ENCODE measurements around the gene LUC7L2. TPM values are rescaled to one million over a fixed set of nuclear protein-coding genes. Genes with fewer than 3 reads are reported as not detected.

Gene LUC7L2
- total RNA-seq, 1 experiment from 2014 or later, result 111 TPM

DNA sequence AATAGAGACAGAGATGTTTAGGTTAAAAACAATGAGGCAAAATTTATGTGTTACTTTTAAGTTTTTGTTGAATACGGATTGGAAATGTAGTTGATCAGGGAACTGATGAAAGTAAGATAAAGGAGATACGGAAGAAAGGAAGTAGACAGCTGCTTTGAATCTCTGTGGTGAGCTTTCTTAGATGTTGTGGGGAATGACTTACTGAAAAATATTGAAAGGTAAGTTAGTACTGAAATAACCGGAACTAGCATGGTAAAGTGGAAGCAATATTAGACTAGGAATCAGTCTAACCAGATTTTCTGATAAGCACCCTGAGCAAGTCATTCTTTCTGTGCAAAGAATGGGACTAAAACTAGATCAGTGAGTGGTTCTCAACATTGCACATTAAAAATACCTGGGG is 34.8 kb downstream of the LUC7L2 start:
- Histone ChIP-seq H3K27ac (no peak overlapping the region), H3K4me3 (no peak overlapping the region), H3K9me2 (ENCODE audit: insufficient read depth) (no peaks in the 10 kb centered on the region), H3K9me3 (ENCODE audit: insufficient read depth, low read depth) (no peaks in the 10 kb centered on the region), H3K27me3 (ENCODE audit: insufficient read depth, low read depth) (no peaks in the 10 kb centered on the region), H3K4me1 (replicated peaks; ENCODE audit: insufficient read depth) (no peaks in the 10 kb centered on the region), H4K20me1 (ENCODE audit: insufficient read depth) (peaks cover 60% of the 10 kb centered on the region), H3F3A (ENCODE audit: insufficient read depth, low read depth) (peaks cover 28% of the 10 kb centered on the region), H2AFZ (no peak overlapping the region), H3K79me2 (ENCODE audit: low read depth) (peaks cover 81% of the 10 kb centered on the region), H3K36me3 (ENCODE audit: low read depth) (peaks cover 48% of the 10 kb centered on the region), H3K4me2 (no peak overlapping the region)
- ChIA-PET POLR2A (ENCODE audit: unreplicated experiment) (no interaction called here), CTCF (interaction anchor here (0.6 kb wide), 1 partner anchor 13 kb away, joined by 3 read pairs; no protein-coding TSS in a partner anchor)
- BruUV-seq (replicated peaks), result no TSS peak
- intact Hi-C loops (cut with micrococcal nuclease; ENCODE audit: unreplicated experiment), result no loop called here
- DNase-seq, result no peak
- TF ChIP-seq, protein P1, sequence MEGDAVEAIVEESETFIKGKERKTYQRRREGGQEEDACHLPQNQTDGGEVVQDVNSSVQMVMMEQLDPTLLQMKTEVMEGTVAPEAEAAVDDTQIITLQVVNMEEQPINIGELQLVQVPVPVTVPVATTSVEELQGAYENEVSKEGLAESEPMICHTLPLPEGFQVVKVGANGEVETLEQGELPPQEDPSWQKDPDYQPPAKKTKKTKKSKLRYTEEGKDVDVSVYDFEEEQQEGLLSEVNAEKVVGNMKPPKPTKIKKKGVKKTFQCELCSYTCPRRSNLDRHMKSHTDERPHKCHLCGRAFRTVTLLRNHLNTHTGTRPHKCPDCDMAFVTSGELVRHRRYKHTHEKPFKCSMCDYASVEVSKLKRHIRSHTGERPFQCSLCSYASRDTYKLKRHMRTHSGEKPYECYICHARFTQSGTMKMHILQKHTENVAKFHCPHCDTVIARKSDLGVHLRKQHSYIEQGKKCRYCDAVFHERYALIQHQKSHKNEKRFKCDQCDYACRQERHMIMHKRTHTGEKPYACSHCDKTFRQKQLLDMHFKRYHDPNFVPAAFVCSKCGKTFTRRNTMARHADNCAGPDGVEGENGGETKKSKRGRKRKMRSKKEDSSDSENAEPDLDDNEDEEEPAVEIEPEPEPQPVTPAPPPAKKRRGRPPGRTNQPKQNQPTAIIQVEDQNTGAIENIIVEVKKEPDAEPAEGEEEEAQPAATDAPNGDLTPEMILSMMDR (conservative IDR thresholded peaks at IDR 0.05), result no peak
- TF ChIP-seq EZH2 (IDR thresholded peaks at IDR 0.05; ENCODE audit: low read depth), result no peak

- no peaks in the 10 kb centered on the region for H3K9me2 ChIP-seq (ENCODE audit: insufficient read depth)
- TF ChIP-seq, protein P1 (conservative IDR thresholded peaks at IDR 0.05), result no peak
- no peak for DNase-seq
Measured at GRCh38 chr7:139396323-139396951, 36.7 kb downstream of the LUC7L2 start.

GRCh38 chr7:139397192-139397591 is 37.5 kb downstream of the LUC7L2 start:
- H3F3A ChIP-seq (ENCODE audit: insufficient read depth, low read depth), result peaks cover 40% of the 10 kb centered on the region
- H3K4me2 ChIP-seq, result no peak overlapping the region
- BruUV-seq (replicated peaks), result no TSS peak
- peaks cover 55% of the 10 kb centered on the region for H3K36me3 ChIP-seq (ENCODE audit: low read depth)
- intact Hi-C loops (cut with micrococcal nuclease; ENCODE audit: unreplicated experiment), result no loop called here
- H4K20me1 ChIP-seq (ENCODE audit: insufficient read depth), result peaks cover 56% of the 10 kb centered on the region
- DNase-seq, result no peak
- CTCF ChIA-PET, result no interaction called here
- H3K27ac ChIP-seq, result no peak overlapping the region
- no peak for TF ChIP-seq EZH2 (IDR thresholded peaks at IDR 0.05; ENCODE audit: low read depth)
- TF ChIP-seq, protein P1 (conservative IDR thresholded peaks at IDR 0.05), result no peak
- no peak overlapping the region for H3K4me3 ChIP-seq
- H3K27me3 ChIP-seq (ENCODE audit: insufficient read depth, low read depth), result no peaks in the 10 kb centered on the region
- H2AFZ ChIP-seq, result no peak overlapping the region
- H3K79me2 ChIP-seq (ENCODE audit: low read depth), result peaks cover 66% of the 10 kb centered on the region
- H3K4me1 ChIP-seq (replicated peaks; ENCODE audit: insufficient read depth), result no peaks in the 10 kb centered on the region
- H3K9me2 ChIP-seq (ENCODE audit: insufficient read depth), result no peaks in the 10 kb centered on the region
- H3K9me3 ChIP-seq (ENCODE audit: insufficient read depth, low read depth), result no peaks in the 10 kb centered on the region
- POLR2A ChIA-PET (ENCODE audit: unreplicated experiment), result no interaction called here

More at GRCh38 chr7:139396323-139396951, 36.7 kb downstream of the LUC7L2 start:
- no peak overlapping the region for H3K4me3 ChIP-seq
- no peak overlapping the region for H3K27ac ChIP-seq
- peaks cover 36% of the 10 kb centered on the region for H3F3A ChIP-seq (ENCODE audit: insufficient read depth, low read depth)
- CTCF ChIA-PET, result no interaction called here
- H3K36me3 ChIP-seq (ENCODE audit: low read depth), result peaks cover 54% of the 10 kb centered on the region
- no peaks in the 10 kb centered on the region for H3K27me3 ChIP-seq (ENCODE audit: insufficient read depth, low read depth)
- peaks cover 59% of the 10 kb centered on the region for H4K20me1 ChIP-seq (ENCODE audit: insufficient read depth)
- H3K9me3 ChIP-seq (ENCODE audit: insufficient read depth, low read depth), result no peaks in the 10 kb centered on the region
- peaks cover 73% of the 10 kb centered on the region for H3K79me2 ChIP-seq (ENCODE audit: low read depth)
- no TSS peak for BruUV-seq (replicated peaks)
- H2AFZ ChIP-seq, result no peak overlapping the region
- H3K4me1 ChIP-seq (replicated peaks; ENCODE audit: insufficient read depth), result no peaks in the 10 kb centered on the region
- POLR2A ChIA-PET (ENCODE audit: unreplicated experiment), result no interaction called here
- no peak overlapping the region for H3K4me2 ChIP-seq
- intact Hi-C loops (cut with micrococcal nuclease; ENCODE audit: unreplicated experiment), result no loop called here
